Measurements from ENCODE around the gene TRABD. TPM values are rescaled to one million over a fixed set of nuclear protein-coding genes. Genes with fewer than 3 reads are reported as not detected.

Gene TRABD
- total RNA-seq, 1 donor from 2014 or later: 25.9 TPM

DNA sequence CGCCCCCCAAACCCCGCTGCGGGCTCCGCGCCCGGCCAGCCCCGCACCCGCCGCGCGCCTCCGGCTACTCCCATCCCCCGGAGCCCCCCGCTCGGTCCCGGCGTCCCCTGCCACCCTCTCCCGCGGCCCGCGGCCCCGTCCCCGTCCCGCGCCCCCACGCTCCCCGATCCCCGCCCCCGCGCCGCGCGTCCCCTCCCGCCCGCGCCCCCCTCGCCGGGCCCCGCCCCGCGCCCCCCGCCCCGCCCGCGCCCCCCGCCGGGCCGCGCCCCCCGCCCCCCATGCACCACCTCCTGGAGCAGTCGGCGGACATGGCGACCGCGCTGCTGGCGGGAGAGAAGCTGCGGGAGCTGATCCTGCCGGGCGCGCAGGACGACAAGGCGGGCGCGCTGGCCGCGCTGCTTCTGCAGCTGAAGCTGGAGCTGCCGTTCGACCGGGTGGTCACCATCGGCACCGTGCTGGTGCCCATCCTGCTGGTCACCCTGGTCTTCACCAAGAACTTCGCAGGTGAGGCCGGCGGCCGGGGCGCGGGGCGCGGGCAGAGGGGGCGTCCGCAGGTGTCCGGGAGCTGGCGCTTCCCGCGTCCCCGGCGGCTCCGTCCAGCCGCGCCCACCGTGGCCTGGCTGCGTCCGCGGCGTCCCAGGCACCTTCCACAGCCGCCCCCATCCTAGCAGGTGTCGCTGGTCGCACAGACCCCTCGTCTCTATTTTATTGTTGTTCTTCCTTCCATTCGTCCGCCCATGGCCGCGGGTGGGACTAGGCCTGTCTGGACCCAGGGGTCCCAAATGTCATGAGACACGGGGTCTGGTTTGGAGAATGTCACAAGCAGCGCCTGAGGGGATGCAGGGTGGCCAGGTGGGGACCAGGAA, 15.0 kb upstream of the TRABD start, which contains the start of gene PANX2:
TSS of gene PANX2 (plus strand) at position 279 of the 866 bp plus-strand sequence. CDS start at position 279, 0 bp downstream.
- H3K36me3 Mint-ChIP-seq (ENCODE audit: unreplicated experiment): no peaks in the 10 kb centered on the region
- no peaks in the 10 kb centered on the region for H3K9me3 Mint-ChIP-seq (ENCODE audit: unreplicated experiment)
- peak within 1 kb of the TSS; percentile 70 for H3K4me3 Mint-ChIP-seq (ENCODE audit: unreplicated experiment)
- H3K4me1 Mint-ChIP-seq (ENCODE audit: unreplicated experiment): peaks cover 5% of the 10 kb centered on the region
- TF ChIP-seq, protein P1, sequence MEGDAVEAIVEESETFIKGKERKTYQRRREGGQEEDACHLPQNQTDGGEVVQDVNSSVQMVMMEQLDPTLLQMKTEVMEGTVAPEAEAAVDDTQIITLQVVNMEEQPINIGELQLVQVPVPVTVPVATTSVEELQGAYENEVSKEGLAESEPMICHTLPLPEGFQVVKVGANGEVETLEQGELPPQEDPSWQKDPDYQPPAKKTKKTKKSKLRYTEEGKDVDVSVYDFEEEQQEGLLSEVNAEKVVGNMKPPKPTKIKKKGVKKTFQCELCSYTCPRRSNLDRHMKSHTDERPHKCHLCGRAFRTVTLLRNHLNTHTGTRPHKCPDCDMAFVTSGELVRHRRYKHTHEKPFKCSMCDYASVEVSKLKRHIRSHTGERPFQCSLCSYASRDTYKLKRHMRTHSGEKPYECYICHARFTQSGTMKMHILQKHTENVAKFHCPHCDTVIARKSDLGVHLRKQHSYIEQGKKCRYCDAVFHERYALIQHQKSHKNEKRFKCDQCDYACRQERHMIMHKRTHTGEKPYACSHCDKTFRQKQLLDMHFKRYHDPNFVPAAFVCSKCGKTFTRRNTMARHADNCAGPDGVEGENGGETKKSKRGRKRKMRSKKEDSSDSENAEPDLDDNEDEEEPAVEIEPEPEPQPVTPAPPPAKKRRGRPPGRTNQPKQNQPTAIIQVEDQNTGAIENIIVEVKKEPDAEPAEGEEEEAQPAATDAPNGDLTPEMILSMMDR (IDR thresholded peaks at IDR 0.05): no peak
- H3K27ac Mint-ChIP-seq (ENCODE audit: unreplicated experiment): no peak within 1 kb of the TSS
- no peak for DNase-seq (ENCODE audit: extremely low spot score, unreplicated experiment)
- peaks cover 15% of the 10 kb centered on the region for H3K27me3 Mint-ChIP-seq (ENCODE audit: unreplicated experiment)

DNA sequence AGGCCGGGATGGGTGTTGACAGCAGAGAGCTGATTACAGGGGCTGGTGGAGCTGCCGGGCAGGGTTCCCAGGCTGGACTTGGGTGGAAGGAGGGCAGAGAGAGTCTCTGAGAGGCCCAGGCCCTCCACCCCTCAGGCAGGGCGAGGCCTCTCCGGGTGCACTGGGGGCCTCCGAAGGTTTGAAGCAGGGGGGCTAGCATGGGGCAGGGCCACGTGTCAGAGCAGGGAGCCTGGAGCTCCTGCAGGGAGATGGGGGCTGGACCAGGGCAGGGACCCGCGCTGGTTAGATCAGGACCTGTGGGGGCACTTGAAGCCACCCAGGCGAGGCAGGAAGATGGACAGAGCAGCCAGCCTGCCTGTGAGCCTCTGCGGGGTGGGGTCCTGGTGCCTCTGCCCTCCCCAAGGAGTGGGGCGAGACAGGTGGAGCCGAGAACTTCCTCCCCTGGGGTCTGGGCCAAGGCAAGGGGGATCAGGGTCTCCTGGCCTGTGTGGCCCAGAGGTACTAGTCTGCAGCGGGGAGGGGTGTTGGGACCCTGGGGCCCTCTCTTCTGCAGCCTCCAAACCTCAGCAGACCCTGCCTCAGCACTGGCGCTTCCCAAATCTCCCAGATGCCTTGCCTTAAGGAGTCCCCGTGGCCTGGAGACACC, 14.3 kb upstream of the TRABD start:
- H3K36me3 Mint-ChIP-seq (ENCODE audit: unreplicated experiment): no peaks in the 10 kb centered on the region
- H3K27ac Mint-ChIP-seq (ENCODE audit: unreplicated experiment): no peak overlapping the region
- no peak for DNase-seq (ENCODE audit: extremely low spot score, unreplicated experiment)
- H3K9me3 Mint-ChIP-seq (ENCODE audit: unreplicated experiment): no peaks in the 10 kb centered on the region
- peak overlapping the region; percentile 70 for H3K4me3 Mint-ChIP-seq (ENCODE audit: unreplicated experiment)
- H3K27me3 Mint-ChIP-seq (ENCODE audit: unreplicated experiment): peaks cover 15% of the 10 kb centered on the region
- peaks cover 5% of the 10 kb centered on the region for H3K4me1 Mint-ChIP-seq (ENCODE audit: unreplicated experiment)
- TF ChIP-seq, protein P1 (IDR thresholded peaks at IDR 0.05): no peak

GRCh38 chr22:50171965-50172421, 13.7 kb upstream of the TRABD start:
- TF ChIP-seq, protein P1 (IDR thresholded peaks at IDR 0.05): no peak
- no peaks in the 10 kb centered on the region for H3K9me3 Mint-ChIP-seq (ENCODE audit: unreplicated experiment)
- no peaks in the 10 kb centered on the region for H3K36me3 Mint-ChIP-seq (ENCODE audit: unreplicated experiment)

DNA sequence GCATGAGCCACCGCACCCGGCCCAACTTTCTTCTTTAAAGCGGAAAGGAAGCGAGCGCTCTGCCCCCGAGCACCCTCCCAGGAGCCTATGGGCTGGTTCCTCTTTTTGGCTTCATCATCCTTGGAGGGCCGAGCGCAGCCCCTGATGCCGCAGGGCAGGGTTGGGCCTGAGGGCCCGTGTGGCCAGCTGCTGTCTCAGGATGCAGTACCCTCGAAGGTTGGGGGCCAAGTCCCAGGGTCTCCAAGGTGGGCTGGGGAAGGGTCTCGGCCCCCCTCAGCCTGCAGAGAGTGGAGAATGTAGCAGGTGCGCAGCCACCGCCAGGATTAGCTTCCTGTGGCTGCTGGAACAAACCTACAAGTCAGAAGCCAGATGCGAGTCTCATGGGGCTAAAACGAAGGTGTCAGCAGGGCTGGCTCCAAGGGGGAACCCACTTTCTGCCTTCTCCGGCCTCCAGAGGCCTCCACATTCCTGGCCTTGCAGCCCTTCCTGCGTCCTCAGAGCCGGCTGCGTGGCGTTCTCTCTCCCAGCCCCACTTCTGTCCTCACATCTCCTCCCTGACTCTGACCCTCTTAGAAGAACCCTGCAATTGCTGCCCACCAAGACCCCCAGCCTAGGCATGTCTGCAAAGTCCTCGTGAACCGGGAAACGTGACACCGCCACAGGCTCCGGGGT, 12.3 kb upstream of the TRABD start:
- no peaks in the 10 kb centered on the region for H3K36me3 Mint-ChIP-seq (ENCODE audit: unreplicated experiment)
- no peaks in the 10 kb centered on the region for H3K9me3 Mint-ChIP-seq (ENCODE audit: unreplicated experiment)
- peaks cover 10% of the 10 kb centered on the region for H3K27me3 Mint-ChIP-seq (ENCODE audit: unreplicated experiment)
- H3K4me1 Mint-ChIP-seq (ENCODE audit: unreplicated experiment): peaks cover 5% of the 10 kb centered on the region
- no peak for DNase-seq (ENCODE audit: extremely low spot score, unreplicated experiment)
- no peak overlapping the region for H3K4me3 Mint-ChIP-seq (ENCODE audit: unreplicated experiment)
- H3K27ac Mint-ChIP-seq (ENCODE audit: unreplicated experiment): no peak overlapping the region
- TF ChIP-seq, protein P1 (IDR thresholded peaks at IDR 0.05): no peak

More at GRCh38 chr22:50171965-50172421, 13.7 kb upstream of the TRABD start:
- Mint-ChIP-seq H3K27ac (ENCODE audit: unreplicated experiment) (no peak overlapping the region), H3K4me3 (ENCODE audit: unreplicated experiment) (peak overlapping the region; percentile 45), H3K27me3 (ENCODE audit: unreplicated experiment) (peaks cover 15% of the 10 kb centered on the region), H3K4me1 (ENCODE audit: unreplicated experiment) (peaks cover 5% of the 10 kb centered on the region)
- DNase-seq (ENCODE audit: extremely low spot score, unreplicated experiment): no peak
